ENCODE results near the gene CCRL2.

The CCRL2 gene

DNA sequence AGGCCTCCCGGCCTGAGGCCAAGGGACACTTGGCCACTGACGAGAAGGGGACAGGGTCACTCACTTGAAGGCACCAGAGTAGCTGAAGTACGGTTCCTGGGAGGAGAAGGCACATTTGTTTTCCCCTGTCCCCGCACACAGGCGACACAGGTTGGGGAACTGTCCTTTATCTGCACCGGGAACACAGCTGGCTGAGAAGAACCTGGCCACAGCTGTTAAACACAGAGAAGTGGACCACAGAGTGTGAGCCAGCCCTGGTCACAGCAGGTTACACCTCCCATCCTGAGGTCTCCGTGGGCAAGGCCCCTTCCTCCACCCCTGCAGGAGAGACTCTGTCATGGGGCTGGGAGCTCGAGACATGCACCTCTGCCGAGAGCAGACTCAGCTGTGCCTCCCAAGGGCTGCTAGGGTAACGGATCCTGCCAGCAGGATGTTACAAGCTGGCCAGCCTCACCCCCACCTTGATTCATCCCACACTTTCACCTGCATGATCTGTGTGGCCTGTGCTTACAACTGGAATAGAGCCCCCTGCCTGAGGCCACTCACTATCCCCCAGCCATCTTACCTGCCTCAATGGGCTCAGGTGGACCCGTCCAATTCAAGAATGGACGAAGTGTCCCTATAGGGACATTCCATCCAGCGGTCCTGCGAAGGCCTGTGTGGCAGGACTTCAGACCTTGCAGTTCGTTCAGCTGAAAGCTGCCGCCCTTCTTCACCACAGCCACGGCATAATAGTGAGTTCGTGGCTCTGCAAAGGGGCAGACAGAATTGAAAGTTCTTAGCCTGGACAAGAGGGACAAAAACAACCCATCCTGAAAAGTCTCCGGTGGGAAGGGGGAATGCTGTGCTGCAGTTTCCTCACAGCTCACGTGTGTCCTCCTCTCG lies 48.4 kb downstream of the CCRL2 start:
- no peak for DNase-seq (ENCODE audit: insufficient read length, low spot score)

GRCh38 chr3:46456118-46456517 lies 49.1 kb downstream of the CCRL2 start:
- DNase-seq (ENCODE audit: insufficient read length, low spot score) (no peak), FAIRE-seq (no peak)

More for the DNA sequence above, 48.4 kb downstream of the CCRL2 start:
- no peak for FAIRE-seq
